Upper lobe of left lung (tissue), 4 donors: Measurements from ENCODE around the gene MYZAP.

Experiments used
- POLR2A ChIP-seq, 4 donors: fragments of 450-650 bp; IDR thresholded peaks; one replicate each; pipeline ENCODE4 v1.5.1; 2016 to 2017; ENCODE audit warnings: antibody characterized with exemption in 4 of 4, mild to moderate bottlenecking in 2 of 4
- POLR2AphosphoS5 ChIP-seq, 2 donors: sonication (generic); formaldehyde crosslinking; IDR thresholded peaks; one replicate each; pipeline ENCODE4 v1.5.1; 2017; ENCODE audit warnings: antibody characterized with exemption in 2 of 2
- TF ChIP-seq, protein P1 (sequence below), 6 experiments: fragments of 450-650 bp in 4 of 6; fragments of 200-600 bp in 2 of 6; sonication (generic) in 2 of 6; IDR thresholded peaks; one replicate each; pipeline ENCODE4 v1.5.1; 2016 to 2019; ENCODE audit warnings: antibody characterized with exemption in 6 of 6

DNA sequence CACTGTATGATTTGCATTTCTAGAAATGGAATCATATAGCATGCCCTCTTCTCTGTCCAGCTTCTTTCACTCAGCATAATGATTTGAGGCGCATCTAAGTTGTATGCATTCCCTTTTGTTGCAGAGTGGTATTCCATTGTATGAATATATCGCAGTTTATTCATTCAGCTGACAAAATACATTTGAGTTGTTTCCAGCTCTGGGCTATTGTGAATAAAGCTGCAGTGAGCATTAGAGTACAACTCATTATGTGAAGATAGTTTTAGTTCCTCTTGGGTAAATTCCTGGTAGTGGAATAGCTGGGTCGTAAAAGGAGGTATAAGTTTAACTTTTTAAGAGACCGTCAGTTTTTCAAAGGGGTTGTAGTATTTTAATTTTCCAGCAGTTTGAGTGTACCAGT is 76.3 kb downstream of the MYZAP start:
- TF ChIP-seq POLR2AphosphoS5 (IDR thresholded peaks at IDR 0.05) (no peak), POLR2A (IDR thresholded peaks at IDR 0.05) (no peak)
- TF ChIP-seq, protein P1, sequence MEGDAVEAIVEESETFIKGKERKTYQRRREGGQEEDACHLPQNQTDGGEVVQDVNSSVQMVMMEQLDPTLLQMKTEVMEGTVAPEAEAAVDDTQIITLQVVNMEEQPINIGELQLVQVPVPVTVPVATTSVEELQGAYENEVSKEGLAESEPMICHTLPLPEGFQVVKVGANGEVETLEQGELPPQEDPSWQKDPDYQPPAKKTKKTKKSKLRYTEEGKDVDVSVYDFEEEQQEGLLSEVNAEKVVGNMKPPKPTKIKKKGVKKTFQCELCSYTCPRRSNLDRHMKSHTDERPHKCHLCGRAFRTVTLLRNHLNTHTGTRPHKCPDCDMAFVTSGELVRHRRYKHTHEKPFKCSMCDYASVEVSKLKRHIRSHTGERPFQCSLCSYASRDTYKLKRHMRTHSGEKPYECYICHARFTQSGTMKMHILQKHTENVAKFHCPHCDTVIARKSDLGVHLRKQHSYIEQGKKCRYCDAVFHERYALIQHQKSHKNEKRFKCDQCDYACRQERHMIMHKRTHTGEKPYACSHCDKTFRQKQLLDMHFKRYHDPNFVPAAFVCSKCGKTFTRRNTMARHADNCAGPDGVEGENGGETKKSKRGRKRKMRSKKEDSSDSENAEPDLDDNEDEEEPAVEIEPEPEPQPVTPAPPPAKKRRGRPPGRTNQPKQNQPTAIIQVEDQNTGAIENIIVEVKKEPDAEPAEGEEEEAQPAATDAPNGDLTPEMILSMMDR (IDR thresholded peaks at IDR 0.05), result no peak
